Panc1 (cell line): ENCODE data around the gene PIH1D1. TPM values are rescaled to one million over a fixed set of nuclear protein-coding genes. Genes with fewer than 3 reads are reported as not detected.

Source experiments
- ATAC-seq: fragments of 200-7000 bp; cut with Tn5 transposase; 2 replicates; pipeline ENCODE4 v1.9.1; 2020; ENCODE audit warnings: mild to moderate bottlenecking, moderate library complexity
- BruUV-seq: library from RNA; stranded (reverse); fragments of 400-500 nt; replicated peaks from 2 replicates; lab custom pipeline; 2021; lab: Mats Ljungman, UMichigan
- CTCF ChIA-PET: fragments of 300-600 bp; sonication (Branson Sonifier 250); formaldehyde crosslinking; loops from one replicate; lab custom pipeline; 2022; ENCODE audit warnings: antibody characterized with exemption; lab: Charles Lee
- POLR2A ChIA-PET: fragments of 300-600 bp; sonication (Branson Sonifier 250); formaldehyde crosslinking; loops from one replicate; lab custom pipeline; 2022; ENCODE audit warnings: antibody characterized with exemption; lab: Charles Lee
- DNase-seq: peaks from one replicate; pipeline ENCODE4 v3.0.0-alpha.2; 2010; ENCODE audit warnings: low read depth, low spot score
- H3K27ac ChIP-seq: 2 replicates; pipeline ENCODE4 v1.5.1; 2011; ENCODE audit warnings: mild to moderate bottlenecking, low read length, inconsistent platforms
- H3K27me3 ChIP-seq: fragments of 200-500 bp; sonication (Bioruptor generic); 2 replicates; pipeline ENCODE4 v1.6.0; 2014; ENCODE audit warnings: low read length, inconsistent platforms; ENCODE audit not compliant: control insufficient read depth, insufficient read depth
- H3K36me3 ChIP-seq: fragments of 200-500 bp; sonication (Bioruptor generic); 2 replicates; pipeline ENCODE4 v1.5.1; 2014; ENCODE audit warnings: inconsistent platforms, mild to moderate bottlenecking, low read length, moderate library complexity; ENCODE audit not compliant: control insufficient read depth, insufficient read depth
- H3K4me1 ChIP-seq: 2 replicates; pipeline ENCODE4 v1.5.1; 2011; ENCODE audit warnings: inconsistent platforms, mild to moderate bottlenecking, low read length, moderate library complexity; ENCODE audit not compliant: control insufficient read depth, insufficient read depth
- H3K4me3 ChIP-seq, 2 experiments: 2 replicates each; pipeline ENCODE4 v1.5.1; 2011 to 2012; ENCODE audit warnings: low read depth in 2 of 2, low read length in 2 of 2, mild to moderate bottlenecking in 2 of 2, inconsistent platforms in 1 of 2, moderate library complexity in 1 of 2
- H3K9me3 ChIP-seq: fragments of 200-500 bp; sonication (Bioruptor generic); 2 replicates; pipeline ENCODE4 v1.5.1; 2014; ENCODE audit warnings: low read depth, mild to moderate bottlenecking, inconsistent platforms, low read length, moderate library complexity; ENCODE audit not compliant: control insufficient read depth, insufficient read depth
- POLR2AphosphoS5 ChIP-seq: IDR thresholded peaks from 2 replicates; pipeline ENCODE4 v1.6.1; 2012; ENCODE audit warnings: mild to moderate bottlenecking, low read depth, low read length, moderate library complexity
- REST ChIP-seq, 2 experiments: IDR thresholded peaks; 2 replicates each; pipeline ENCODE4 v1.6.1; 2011 to 2012; ENCODE audit warnings: low read depth in 2 of 2, control low read depth in 1 of 2, low read length in 1 of 2, mild to moderate bottlenecking in 1 of 2, moderate library complexity in 1 of 2; ENCODE audit not compliant: insufficient read depth in 1 of 2
- SIN3A ChIP-seq: IDR thresholded peaks from 2 replicates; pipeline ENCODE4 v1.6.1; 2012; ENCODE audit warnings: low read depth, mild to moderate bottlenecking, low read length, moderate library complexity, borderline replicate concordance; ENCODE audit not compliant: insufficient read depth
- TCF7L2 ChIP-seq: IDR thresholded peaks from 2 replicates; pipeline ENCODE4 v1.6.1; 2011; ENCODE audit warnings: mild to moderate bottlenecking, low read depth, low read length, inconsistent platforms
- in situ Hi-C: cut with HindIII; loops from 2 replicates; pipeline ENCODE4 v1.10.0; 2016; ENCODE audit warnings: low sequenced_read_pairs, low pct_unique_long_range_greater_than_20kb
- intact Hi-C: fragments of 100-400 bp; cut with micrococcal nuclease; formaldehyde crosslinking; loops from one replicate; pipeline ENCODE4 v1.10.0; 2022; ENCODE audit not compliant: unreplicated experiment
- total RNA-seq: library from RNA; stranded (reverse); gene quantifications from one replicate; pipeline ENCODE4 v1.2.1, GENCODE V29; 2021; ENCODE audit not compliant: unreplicated experiment
- TF ChIP-seq, protein P1 (sequence below): fragments of 450-650 bp; IDR thresholded peaks from 2 replicates; pipeline ENCODE4 v1.5.1; 2017; ENCODE audit warnings: mild to moderate bottlenecking

Gene PIH1D1
- total RNA-seq, 1 experiment from 2014 or later, result 78.5 TPM

- BruUV-seq, result no TSS peak
- TF ChIP-seq, protein P1, sequence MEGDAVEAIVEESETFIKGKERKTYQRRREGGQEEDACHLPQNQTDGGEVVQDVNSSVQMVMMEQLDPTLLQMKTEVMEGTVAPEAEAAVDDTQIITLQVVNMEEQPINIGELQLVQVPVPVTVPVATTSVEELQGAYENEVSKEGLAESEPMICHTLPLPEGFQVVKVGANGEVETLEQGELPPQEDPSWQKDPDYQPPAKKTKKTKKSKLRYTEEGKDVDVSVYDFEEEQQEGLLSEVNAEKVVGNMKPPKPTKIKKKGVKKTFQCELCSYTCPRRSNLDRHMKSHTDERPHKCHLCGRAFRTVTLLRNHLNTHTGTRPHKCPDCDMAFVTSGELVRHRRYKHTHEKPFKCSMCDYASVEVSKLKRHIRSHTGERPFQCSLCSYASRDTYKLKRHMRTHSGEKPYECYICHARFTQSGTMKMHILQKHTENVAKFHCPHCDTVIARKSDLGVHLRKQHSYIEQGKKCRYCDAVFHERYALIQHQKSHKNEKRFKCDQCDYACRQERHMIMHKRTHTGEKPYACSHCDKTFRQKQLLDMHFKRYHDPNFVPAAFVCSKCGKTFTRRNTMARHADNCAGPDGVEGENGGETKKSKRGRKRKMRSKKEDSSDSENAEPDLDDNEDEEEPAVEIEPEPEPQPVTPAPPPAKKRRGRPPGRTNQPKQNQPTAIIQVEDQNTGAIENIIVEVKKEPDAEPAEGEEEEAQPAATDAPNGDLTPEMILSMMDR, result no peak
- TF ChIP-seq REST (IDR thresholded peaks at IDR 0.05; ENCODE audit: insufficient read depth in 1 of 2, low read depth in 2 of 2, low read length in 1 of 2) (no peak), TCF7L2 (no peak), POLR2AphosphoS5 (no peak), SIN3A (no peak)
- no peak overlapping the region for H3K27ac ChIP-seq
- in situ Hi-C loops (no loop called here), intact Hi-C loops (no loop called here)
- DNase-seq (no peak), ATAC-seq (no peak)
- H3K36me3 ChIP-seq, result no peaks in the 10 kb centered on the region
- H3K27me3 ChIP-seq, result peaks cover 9% of the 10 kb centered on the region; the same call in 1 of the 2 replicates
- no peak overlapping the region for H3K4me3 ChIP-seq
- ChIA-PET POLR2A (no interaction called here), CTCF (no interaction called here)
- H3K4me1 ChIP-seq, result no peaks in the 10 kb centered on the region; the same call in 1 of the 2 replicates
- no peaks in the 10 kb centered on the region for H3K9me3 ChIP-seq
These were observed 14.4 kb downstream of the PIH1D1 start for GRCh38 chr19:49437231-49437630.

GRCh38 chr19:49436381-49437017 is 15.1 kb downstream of the PIH1D1 start:
- POLR2A ChIA-PET, result no interaction called here
- Histone ChIP-seq H3K27ac (no peak overlapping the region), H3K27me3 (peaks cover 9% of the 10 kb centered on the region; the same call in 1 of the 2 replicates), H3K36me3 (no peaks in the 10 kb centered on the region), H3K4me1 (no peaks in the 10 kb centered on the region; the same call in 1 of the 2 replicates), H3K4me3 (no peak overlapping the region), H3K9me3 (no peaks in the 10 kb centered on the region)
- CTCF ChIA-PET, result no interaction called here
- no peak for ATAC-seq
- in situ Hi-C loops (no loop called here), intact Hi-C loops (no loop called here)
- no peak for TF ChIP-seq POLR2AphosphoS5
- no peak for TF ChIP-seq SIN3A
- no peak for TF ChIP-seq REST (IDR thresholded peaks at IDR 0.05; ENCODE audit: insufficient read depth in 1 of 2, low read depth in 2 of 2, low read length in 1 of 2)
- no peak for TF ChIP-seq TCF7L2
- TF ChIP-seq, protein P1, result no peak
- DNase-seq, result no peak
- no TSS peak for BruUV-seq
